Cortex of kidney (tissue), 1 donor: ENCODE results near the gene ARHGEF33.

Experiments
- DNase-seq: peaks from one replicate; lab custom pipeline; 2025; lab: John Stamatoyannopoulos, UW

Gene ARHGEF33

DNA sequence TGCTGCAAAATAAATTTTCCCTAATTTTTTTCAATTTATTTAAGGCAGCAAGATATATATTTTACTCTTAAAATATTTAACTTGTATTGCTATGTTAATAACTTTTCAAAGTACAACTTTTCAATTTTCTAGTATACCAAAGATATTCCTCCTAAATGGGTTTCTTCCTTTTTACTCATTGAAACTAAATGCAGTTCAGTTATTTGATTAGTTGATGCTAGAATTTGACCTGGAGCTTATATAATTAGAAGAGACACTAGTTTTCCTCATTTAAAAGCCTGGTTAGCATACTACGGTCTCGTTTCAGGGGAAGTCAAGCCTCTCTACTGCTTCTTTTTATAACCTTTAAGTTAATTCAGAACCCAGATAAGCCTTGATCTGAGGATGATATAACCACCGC is at the start of gene ARHGEF33:
ARHGEF33 (plus strand) TSS at position 301 of the 400 bp plus-strand sequence. CDS start 29,573 bp downstream, outside the sequence.
- DNase-seq, result no peak

DNA sequence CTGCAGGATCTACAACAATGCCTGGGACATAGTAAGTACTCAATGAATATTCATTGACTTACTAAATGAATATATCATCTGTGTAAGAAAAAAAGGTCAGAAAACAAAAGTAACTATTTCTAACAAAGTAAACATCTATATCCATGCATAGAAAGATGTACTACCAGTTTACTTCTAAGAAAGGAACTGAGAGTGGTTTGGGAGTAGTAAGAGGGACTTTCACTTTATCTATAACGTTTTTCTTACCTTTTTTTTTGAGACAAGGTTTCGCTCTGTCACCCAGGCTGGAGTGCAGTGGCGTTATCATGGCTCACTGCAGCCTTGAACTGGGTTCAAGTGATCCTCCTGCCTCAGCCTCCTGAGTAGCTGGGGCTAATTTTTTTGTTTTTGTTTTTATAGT is 39.6 kb upstream of the ARHGEF33 start:
- no peak for DNase-seq

DNA sequence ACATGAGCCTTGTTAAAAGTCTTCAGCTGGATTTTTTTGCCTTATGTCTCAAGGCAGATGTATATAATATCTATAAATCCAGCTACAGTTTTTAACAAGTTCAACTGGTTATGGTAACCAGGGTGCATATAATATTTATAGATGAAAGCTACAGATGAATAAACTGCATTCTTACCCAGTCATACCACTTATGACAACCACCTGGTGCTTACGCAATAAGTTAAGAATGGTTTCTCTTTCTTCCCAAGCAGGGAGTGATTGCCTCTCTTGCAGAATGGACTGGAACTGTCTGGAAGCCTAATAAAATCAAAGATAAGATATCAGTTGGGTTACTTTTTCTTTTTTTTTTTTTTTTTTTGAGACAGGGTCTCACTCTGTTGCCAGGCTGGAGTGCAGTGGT is 33.5 kb upstream of the ARHGEF33 start:
- no peak for DNase-seq

DNA sequence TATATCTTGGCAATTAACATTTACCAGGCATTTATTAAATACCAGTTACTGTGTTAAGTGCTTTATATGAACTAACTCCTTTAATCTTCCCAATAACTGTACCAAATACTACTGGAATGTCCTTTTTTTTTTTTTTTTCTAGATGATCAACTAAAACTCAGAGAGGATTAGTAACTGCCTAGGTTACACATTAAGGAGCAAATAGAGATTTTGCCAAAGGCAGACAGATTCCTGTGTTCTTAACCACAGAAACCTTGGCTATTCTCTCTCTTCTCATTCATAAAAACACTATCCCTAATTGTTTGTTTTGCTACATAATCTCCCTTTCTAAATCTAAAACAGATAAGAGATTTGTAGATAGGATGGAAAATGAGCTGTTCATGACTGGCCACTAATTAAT is 27.2 kb upstream of the ARHGEF33 start:
- DNase-seq, result no peak

DNA sequence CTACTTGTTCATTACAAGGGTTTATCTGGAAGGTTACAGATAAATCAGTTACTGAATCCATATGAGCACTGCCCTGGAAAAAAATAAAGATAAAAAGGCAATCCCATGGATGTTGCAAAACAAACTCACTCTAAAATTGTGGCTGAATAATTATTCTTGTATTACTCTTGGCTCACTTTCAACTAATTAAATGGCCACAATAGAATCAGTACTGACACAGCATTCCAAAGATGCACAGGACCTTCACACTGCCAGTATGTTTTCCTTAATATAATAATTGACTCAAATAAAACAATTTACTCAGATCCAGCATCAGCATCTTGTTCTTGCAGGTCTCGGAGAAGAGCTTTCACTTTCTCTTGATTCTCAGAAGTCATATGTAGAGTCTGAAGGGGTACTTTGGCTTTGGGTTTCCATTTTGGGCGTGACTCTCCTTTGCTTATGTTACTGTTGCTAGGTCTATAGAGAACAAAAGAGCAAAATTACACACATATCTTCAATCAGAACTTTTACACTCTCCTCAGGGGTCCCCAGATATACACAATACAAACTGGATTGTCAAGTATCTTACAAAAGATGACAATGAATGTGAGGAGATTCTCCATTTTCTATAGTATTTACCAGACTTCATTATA is 26.5 kb upstream of the ARHGEF33 start:
- DNase-seq, result no peak

DNA sequence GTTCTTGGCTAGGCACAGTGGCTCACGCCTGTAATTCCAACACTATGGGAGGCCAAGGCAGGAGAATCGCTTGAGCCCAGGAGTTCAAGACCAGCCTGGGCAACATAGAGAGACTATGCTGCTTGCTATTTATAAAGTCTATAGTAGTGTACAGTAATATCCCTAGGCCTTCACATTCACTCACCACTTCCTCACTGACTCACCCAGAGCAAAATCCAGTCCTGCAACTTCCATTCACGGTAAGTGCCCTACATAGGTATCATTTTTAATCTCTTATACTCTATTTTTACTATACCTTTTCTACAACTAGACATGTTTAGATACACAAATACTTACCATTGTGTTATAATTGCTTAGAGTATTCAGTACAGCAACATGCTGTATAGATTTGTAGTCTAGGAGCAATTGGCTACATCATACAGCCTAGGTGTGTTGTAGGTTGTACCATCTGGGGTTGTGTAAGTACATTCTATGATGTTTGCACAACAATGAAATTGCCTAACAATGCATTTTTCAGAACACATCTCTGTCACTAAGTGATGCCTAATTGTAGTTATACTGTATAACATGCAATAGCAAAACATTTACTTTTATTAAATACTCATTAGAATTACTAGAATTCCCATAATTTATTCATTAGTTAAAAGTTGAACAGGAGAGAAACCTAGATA is 22.8 kb upstream of the ARHGEF33 start:
- no peak for DNase-seq

DNA sequence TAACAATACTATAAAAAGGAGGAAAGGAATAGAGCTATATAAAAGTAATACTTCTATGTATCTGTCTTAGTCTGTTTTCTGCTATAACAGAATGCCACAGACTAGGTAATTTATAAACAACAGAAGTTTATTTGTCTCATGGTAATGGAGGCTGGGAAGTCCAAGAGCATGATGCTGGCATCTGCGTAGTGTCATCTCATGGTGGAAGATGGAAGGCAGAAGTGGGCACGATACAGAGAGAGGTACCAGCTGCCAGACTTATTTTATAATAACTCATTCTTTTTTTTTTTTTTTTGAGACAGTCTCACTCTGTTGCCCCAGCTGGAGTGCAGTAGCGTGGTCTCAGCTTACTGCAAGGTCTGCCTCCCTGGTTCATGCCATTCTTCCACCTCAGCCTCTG is 18.2 kb upstream of the ARHGEF33 start:
- DNase-seq, result no peak

DNA sequence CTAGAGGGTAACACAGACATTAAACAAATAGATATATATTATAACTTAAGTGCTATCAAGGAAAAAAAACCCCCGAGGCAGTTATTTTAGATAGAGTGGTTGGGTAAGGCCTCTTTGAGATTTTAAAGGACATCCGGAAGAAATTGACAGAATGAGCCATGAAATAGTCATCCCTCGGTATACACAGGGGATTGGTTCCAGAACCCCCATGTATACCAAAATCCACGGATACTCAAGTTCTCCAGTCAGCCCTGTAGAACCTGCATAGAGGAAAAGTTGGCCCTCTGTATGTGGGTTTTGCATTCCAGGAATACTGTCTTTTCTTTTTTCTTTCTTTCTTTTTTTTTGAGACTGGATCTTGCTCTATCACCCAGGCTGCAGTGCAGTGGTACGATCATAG is 15.9 kb upstream of the ARHGEF33 start:
- no peak for DNase-seq

DNA sequence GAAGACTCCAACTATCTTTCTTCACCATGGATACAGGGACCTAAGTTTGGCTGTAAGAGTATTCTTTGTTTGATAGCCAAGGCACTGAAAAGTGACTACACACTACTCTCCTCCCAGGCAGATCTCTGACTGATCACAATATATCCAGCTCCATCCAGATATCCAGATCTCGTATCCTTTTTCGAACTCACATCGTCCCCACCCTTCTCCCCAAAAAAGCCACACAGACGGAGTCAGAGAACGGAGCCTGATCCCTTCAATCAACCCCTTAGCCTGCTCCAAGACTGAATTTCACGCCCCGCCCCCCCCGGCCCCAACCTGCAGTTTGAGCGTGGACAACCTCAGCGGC is 14.5 kb upstream of the ARHGEF33 start:
- DNase-seq, result no peak

DNA sequence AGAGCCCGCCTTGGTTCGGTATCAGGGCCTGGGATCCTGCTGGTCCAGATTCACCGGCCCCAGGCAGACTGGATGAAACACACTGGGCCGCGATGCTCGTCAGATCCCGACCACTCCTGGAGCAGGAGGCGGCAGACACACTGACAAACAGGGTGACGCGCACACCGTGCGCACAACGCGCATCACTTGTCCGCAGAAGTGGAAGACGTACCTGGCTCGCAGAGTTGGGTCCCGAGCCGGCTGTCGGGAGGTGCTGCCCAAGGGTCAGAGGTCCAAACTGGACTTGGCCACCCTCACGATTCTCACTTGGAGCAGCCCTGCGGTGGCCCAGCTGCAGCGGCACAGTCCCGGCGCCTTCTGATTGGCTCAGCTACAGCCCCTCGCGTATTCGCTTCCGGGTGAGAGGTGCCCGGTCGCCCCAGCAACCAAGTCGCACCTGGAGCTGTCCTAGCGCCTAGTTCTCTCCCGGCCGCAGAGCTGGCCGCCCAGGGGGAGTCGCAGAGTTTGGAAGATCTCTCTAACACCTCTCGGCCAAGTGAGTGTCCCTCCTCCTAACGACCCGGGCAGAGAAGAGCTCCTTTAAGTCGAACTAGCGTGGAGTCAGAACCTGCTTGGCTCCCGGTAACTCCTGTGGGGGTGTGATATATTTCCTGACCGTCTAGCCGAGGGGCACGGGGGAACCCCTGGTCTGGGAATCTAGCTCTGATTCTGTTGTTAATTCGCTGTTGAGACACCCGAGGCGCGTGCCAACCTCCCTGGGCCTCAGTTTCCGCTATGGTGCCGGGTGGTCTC is 13.9 kb upstream of the ARHGEF33 start, which contains the start of the genes DHX57 and MORN2:
DHX57 (minus strand) TSS at position 359 of the 792 bp plus-strand sequence. CDS start 7,529 bp downstream, outside the sequence.
MORN2 (plus strand) TSS at position 401 of the 792 bp plus-strand sequence.
- DNase-seq, result no peak

DNA sequence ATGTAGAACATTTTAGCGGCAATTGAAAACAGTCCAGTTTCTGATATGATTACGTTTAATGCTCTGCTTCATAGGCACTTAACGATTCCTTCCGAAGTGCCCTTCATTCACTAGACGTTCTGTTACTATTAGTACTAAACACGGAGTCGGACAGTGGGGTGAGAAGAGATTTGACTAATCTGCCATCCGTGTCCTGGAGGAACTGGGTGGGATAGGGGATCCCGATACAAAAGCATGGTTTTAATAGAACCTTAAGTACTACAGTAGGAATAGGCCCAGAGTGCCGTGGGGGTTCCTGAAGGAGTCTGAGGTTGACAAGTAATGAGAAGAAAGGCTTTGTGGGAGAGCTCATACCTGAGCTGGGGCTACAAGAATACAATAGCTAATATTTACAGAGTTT is 13.3 kb upstream of the ARHGEF33 start:
- no peak for DNase-seq

DNA sequence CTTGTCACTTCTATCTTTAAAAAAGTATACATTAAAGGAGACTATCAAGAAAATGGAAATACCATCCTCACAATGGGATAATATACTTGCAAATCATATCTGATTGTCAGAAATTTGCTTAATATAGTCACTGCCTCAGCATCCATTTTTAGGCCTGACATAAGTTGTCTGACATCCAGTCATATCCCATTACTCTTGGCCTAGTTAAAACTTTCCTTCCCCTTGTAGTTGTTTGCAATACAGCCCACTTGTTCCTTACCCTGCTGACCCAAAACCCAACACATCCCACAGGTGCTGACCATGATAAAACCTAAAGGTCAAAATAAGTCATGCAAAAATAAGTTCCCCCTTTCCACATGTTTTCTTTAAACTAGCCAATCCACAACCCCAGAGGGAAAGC is 3.6 kb upstream of the ARHGEF33 start:
- DNase-seq, result no peak

DNA sequence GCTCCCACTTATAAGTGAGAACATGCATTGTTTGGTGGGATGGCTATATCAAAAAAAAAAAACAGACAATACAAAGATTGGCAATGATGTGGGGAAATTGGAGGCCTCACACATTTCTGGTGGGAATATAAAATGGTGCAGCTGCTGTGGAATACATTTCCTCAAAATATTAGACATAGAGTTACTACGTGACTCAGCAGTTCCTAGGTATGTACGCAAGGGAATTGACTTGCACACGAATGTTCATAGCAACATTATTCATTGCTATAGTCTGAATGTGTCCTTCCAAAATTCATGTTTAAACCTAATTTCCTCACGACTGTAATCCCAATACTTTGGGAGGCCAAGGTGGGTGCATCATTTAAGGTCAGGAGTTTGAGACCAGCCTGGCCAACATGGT is 2.3 kb upstream of the ARHGEF33 start:
- DNase-seq, result no peak

DNA sequence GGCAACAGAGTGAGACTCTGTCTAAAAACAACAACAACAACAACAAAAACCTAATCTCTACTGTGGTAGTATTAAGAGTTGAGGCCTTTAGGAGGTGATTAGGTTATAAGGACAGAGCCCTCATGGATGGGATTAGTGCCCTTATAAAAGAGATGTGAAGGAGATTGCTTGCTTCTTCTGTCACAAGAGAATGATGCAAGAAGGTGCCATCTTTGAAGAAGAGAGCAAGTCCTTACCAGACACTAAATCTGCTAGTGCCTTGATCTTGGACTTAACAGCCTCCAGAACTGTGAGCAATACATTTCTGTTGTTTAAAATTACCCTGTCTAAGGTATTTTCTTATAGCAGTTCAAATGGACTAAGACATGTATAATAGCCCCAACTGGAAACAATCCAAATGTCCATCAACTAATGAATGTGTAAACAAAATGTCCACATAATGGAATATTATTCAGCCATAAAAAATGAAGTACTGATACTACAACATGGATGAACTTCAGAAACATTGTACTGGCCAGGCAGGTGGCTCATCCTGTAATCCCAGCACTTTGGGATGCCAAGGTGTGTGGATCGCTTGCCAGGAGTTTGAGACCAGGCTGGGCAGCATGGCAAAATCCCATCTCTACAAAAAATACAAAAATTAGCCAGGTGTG is 1.6 kb upstream of the ARHGEF33 start:
- DNase-seq, result no peak

DNA sequence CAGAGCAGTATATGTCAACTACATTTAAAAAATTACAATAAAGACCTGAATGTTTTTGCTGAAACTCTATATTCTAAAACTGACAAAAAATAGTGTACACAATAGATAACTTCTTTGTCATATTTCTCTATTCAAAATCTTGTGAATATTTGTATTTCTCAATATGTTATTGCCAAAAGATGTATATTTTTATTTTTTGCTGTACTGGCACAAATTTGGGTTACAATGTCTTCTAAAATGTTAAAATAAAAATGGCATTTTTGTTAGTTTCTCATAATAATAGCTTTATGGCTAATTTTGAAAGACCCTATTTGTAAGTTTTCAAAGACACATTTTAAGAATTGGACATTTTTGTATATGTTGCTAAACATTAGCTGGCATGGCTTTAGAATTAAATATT is 630 bp upstream of the ARHGEF33 start:
- no peak for DNase-seq

DNA sequence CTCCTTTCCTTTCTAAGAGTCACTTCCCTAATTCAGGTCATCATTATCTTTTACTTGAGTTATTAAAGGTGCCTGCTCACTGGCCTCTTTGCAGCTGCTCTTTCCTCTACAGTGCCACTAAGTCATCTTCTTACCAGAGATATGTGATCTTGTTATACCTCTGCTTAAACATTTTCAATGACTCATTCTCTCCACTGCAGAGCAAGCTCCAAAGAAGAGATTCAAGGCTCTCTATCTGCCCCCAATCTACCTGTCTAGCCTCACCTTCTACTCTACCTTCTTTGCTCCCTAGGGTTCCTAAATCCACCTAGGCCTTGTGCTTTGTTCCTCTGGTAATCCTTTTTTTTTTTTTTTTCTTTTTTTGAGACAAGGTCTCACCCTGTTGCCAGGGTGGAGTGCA is 3.1 kb downstream of the ARHGEF33 start:
- no peak for DNase-seq

DNA sequence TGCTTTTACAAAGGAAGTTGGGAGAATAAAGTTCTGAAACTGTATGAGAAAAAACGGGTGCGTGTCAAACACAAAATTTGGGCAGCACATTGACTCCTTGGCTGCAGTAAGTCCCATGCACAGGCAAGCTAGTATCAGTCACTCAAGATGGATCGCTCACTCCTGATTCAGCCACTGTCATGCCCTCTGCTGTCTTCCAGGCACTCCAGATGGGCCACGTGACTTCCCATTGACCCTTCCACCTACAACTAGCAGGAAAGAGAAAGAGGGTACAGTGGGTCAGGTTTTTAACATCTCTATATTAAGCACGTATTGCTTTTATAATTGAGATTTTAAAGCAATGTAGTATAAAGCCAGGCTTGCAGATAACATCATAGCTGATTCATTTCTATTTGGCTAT is 8.6 kb downstream of the ARHGEF33 start:
- DNase-seq, result no peak

DNA sequence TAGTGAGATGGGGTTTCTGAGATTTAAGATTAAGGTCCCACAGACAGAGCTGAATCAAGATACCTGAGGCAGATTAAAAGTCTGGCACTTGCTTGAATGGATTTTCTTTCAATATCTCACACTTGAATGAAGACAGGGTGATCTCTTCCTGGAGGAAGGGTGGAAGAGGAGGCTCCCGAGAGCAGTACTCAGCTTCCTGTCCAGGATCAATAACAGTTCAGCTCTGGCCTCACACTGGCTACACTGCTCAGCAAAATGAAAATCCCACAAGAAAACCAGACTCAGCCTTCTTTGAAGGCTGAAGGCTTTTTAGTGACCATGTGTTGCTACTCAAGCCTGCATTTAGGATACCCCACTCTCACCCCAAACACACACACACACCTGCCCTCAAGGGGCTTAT is 11.1 kb downstream of the ARHGEF33 start:
- no peak for DNase-seq

DNA sequence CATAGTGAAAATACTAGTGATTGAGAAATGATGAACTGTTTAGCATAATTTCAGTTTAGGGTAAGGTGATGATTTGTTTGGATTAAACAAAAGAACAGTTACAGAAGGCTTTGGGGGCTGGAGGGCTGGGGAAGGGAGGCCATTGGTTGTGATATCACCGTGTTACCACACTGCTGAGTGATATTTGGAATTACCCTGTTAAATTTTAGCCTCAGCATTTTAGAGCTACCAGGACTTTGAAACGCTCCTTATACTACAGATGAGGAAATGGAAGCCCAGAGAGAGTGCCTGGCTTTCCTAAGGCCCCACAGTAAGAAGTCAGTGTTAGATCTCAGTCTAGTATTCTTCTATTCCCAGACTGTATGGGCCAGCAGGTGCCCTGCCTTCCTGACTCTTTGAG is 15.6 kb downstream of the ARHGEF33 start:
- DNase-seq, result no peak

DNA sequence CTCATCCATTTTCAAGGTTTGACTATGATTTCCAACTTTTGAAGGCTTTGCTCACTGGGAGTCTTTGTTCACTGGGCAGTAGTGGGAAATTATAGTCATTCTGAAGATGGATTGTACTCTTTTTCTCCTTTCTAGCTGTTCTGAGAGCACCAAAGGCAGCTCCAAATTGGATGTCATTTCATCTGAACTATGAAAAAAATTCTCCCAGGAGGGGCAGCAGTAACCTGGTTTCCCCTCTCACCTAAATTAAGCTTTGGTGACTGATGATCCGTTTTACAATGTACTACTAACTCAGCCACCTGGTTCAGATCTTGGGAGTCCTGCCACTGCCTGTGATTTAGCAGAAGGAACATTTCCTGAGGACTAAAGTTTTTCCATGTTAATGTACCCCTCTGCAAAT is 17.6 kb downstream of the ARHGEF33 start:
- no peak for DNase-seq

DNA sequence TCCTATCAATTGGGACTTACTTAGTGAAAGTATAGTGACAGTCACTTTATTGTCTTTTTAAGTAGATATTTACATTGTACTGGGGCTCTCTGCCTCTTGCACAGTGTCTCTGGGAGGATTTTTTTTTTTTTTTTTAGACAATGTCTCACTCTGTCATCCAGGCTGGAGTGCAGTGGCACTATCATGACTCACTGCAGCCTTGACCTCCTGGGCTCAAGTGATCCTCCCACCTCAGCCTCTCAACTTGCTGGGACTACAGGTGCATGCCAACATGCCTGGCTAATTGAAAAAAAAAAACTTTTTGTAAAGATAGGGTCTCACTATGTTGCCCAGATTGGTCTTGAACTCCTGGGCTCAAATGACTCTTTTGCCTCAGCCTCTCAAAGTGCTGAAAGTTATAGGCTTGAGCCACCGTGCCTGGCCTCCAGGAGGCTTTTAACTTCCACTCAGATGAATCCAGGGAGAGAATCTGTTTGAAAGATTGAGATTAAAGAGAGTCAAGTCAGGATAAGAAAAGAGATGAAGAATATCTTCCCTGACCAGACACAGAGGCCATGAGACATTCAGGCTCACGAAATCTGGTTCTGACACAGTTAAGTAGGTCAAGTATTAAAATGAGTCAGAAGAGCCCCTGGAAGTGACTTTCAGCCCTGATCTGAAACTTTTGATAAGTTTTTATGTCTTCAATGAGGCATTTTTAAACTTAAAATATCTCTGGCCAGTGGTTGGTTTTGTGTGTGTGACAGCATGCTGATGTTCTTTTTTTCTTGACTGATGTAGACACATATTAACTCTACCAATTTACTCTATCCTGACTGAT is 18.3 kb downstream of the ARHGEF33 start:
- no peak for DNase-seq

DNA sequence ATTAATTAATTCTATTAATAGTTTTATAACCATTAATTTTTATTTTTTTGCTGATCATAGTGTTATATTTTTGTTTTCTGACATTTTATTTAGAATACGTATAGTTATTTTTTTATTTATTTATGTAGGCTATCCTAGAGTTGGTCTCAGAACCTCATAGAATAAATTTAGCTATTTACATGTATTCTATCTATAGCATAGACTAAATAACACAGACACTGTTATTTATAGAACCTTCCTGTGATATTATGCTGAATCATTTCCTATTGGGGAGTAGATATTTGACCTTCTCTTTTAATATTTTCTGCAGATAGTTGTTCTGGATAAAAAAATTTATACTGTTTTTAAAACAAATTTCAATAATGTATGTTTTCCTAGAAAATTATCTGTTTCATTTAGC is 20.2 kb downstream of the ARHGEF33 start:
- no peak for DNase-seq
